Stimulated activated CD4-positive, alpha-beta T cell treated with anti-CD3 and anti-CD28 coated beads, Interleukin-1b, Interleukin-23, amount 100 ng/mL, for 4 hours (primary cell): ENCODE measurements around the gene ANKFY1.

Source experiments
- DNase-seq, 2 donors: peaks; one replicate each; pipeline ENCODE4 v3.0.0-alpha.2; 2020; ENCODE audit warnings: low read depth in 2 of 2

The ANKFY1 gene

DNA sequence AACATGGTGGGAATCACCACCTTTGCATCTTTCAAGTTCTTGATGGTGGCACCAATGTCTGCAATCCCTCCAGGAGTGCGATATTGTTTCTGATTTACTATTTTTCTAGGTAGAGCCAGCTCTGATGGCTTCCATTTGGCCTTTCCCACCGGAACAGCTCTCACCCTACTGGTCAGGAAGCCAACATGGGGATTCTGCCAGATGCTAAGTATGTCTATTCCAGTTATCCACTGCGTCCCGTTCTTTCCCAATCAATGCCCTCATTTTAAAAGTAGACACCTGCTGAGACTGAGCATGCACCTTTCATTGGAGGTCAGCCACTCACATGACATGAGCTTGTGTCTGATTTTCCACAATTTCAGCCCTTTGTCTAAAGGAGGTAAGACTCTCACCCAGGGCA is 144.5 kb downstream of the ANKFY1 start:
- no peak for DNase-seq

DNA sequence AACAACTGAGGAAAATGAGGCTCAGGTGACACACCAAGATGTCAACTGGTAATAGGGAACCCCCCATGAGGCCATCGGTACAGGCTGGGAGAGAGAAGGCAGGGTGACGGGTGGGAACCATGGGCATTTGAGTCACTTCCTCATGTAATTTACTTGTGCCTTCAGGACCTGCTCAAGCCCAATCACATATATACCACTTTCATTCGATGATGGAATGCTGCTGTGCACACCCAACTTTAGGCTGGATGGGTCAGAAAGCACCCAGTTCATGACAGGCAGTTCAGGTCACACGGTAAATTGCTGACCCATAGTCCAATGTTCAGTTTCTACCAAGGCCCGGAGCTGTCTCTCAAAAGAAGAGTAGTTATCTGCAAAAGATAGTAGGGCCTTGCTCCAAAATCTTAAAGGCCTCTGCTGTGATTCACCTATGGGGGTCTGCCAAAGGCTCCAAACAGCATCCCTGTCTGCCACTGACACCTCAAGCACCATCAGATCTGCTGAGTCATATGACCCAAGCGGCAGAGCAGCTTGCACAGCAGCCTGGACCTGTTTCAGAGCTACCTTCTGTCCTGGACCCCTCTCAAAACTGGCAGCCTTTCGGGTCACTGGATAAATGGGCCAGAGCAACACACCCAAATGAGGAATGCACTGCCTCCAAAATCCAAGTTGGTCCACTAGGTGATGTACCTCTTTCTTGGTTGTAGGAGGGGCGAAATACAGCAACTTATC is 145.6 kb downstream of the ANKFY1 start:
- no peak for DNase-seq

DNA sequence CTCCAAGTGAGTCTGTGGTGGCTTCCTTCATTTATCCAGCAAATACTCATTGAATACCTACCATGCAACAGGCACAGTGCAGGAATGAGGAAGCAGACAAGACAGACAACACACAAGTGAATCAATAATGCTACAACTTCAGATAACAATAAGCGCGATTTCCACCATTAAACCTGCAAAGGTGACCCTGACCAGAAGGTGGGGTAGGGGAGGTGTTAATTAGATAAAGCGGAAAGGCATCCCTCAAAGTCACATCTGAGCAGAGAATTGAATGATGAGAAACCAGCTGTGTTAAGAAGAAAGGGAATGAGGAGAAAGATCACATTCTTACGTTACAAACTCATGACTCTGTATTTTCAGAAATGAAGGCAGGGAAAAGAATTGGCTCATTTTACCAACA is 147.3 kb downstream of the ANKFY1 start:
- DNase-seq: no peak
